IMR-90 (cell line): ENCODE results near the gene CAMTA1.

Experiments used
- BHLHE40 ChIP-seq: fragments of 150-350 bp; IDR thresholded peaks from 2 replicates; pipeline ENCODE4 v1.6.1; 2016; ENCODE audit warnings: mild to moderate bottlenecking, low read depth, low read length
- CEBPB ChIP-seq: IDR thresholded peaks from 2 replicates; pipeline ENCODE4 v1.6.1; 2012; ENCODE audit warnings: low read depth, low read length, improper control_type of control experiment
- CHD1 ChIP-seq: IDR thresholded peaks from 2 replicates; pipeline ENCODE4 v1.6.1; 2012; ENCODE audit warnings: low read depth, low read length, improper control_type of control experiment
- FOS ChIP-seq: fragments of 150-350 bp; IDR thresholded peaks from 2 replicates; pipeline ENCODE4 v1.6.1; 2016; ENCODE audit warnings: low read depth, low read length
- MAFK ChIP-seq: IDR thresholded peaks from 2 replicates; pipeline ENCODE4 v1.6.1; 2012; ENCODE audit warnings: low read depth, low read length, improper control_type of control experiment
- MAZ ChIP-seq: IDR thresholded peaks from 2 replicates; pipeline ENCODE4 v1.6.1; 2012; ENCODE audit warnings: low read depth, mild to moderate bottlenecking, low read length, improper control_type of control experiment, moderate library complexity, borderline replicate concordance
- MXI1 ChIP-seq: IDR thresholded peaks from 2 replicates; pipeline ENCODE4 v1.6.1; 2012; ENCODE audit warnings: low read depth, mild to moderate bottlenecking, low read length, moderate library complexity, borderline replicate concordance
- POLR2A ChIP-seq: IDR thresholded peaks from 2 replicates; pipeline ENCODE4 v1.6.1; 2012; ENCODE audit warnings: mild to moderate bottlenecking, low read depth, low read length
- RAD21 ChIP-seq: IDR thresholded peaks from 2 replicates; pipeline ENCODE4 v1.6.1; 2012; ENCODE audit warnings: low read length, improper control_type of control experiment
- RCOR1 ChIP-seq: IDR thresholded peaks from 2 replicates; pipeline ENCODE4 v1.6.1; 2012; ENCODE audit warnings: mild to moderate bottlenecking, low read length, improper control_type of control experiment; ENCODE audit not compliant: insufficient replicate concordance
- RFX5 ChIP-seq: IDR thresholded peaks from 2 replicates; pipeline ENCODE4 v1.8.0; 2012; ENCODE audit warnings: low read depth, mild to moderate bottlenecking, low read length, moderate library complexity
- SMC3 ChIP-seq: fragments of 150-350 bp; IDR thresholded peaks from 2 replicates; pipeline ENCODE4 v1.6.1; 2016; ENCODE audit warnings: low read depth, mild to moderate bottlenecking, antibody characterized with exemption, low read length, moderate library complexity
- TF ChIP-seq, protein P1 (sequence below): conservative IDR thresholded peaks from 2 replicates; pipeline ENCODE4 v1.5.1; 2012; ENCODE audit warnings: mild to moderate bottlenecking, low read depth, low read length, improper control_type of control experiment
- TF ChIP-seq, protein P2 (sequence below): fragments of 150-350 bp; IDR thresholded peaks from 2 replicates; pipeline ENCODE4 v1.6.1; 2017; ENCODE audit warnings: mild to moderate bottlenecking, antibody characterized with exemption, low read length, low read depth

DNA sequence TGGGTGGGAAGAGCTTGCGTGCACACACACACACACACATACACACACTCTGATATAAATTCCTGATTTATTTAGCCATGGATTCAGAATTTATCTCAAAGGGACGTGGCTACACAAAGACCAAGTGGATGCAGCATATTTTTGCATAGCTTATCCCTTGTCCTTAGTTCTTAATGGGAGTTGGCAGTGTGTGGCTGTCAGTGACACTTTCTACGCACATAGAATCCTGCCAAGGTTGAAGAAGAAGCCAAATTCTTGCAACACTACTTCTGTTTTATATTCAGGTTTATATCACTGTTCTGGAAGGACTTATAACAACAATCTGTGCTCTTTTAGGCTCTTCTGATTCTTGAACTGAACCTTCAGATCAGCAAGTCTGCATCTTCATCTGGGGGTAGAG, 292.7 kb downstream of the CAMTA1 start:
- TF ChIP-seq, protein P1, sequence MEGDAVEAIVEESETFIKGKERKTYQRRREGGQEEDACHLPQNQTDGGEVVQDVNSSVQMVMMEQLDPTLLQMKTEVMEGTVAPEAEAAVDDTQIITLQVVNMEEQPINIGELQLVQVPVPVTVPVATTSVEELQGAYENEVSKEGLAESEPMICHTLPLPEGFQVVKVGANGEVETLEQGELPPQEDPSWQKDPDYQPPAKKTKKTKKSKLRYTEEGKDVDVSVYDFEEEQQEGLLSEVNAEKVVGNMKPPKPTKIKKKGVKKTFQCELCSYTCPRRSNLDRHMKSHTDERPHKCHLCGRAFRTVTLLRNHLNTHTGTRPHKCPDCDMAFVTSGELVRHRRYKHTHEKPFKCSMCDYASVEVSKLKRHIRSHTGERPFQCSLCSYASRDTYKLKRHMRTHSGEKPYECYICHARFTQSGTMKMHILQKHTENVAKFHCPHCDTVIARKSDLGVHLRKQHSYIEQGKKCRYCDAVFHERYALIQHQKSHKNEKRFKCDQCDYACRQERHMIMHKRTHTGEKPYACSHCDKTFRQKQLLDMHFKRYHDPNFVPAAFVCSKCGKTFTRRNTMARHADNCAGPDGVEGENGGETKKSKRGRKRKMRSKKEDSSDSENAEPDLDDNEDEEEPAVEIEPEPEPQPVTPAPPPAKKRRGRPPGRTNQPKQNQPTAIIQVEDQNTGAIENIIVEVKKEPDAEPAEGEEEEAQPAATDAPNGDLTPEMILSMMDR, result no peak
- TF ChIP-seq POLR2A (no peak), RFX5 (no peak), SMC3 (no peak), MAZ (no peak), RAD21 (no peak), CEBPB (no peak), RCOR1 (no peak), MAFK (no peak), FOS (no peak), MXI1 (no peak), CHD1 (no peak), BHLHE40 (no peak)
- TF ChIP-seq, protein P2, sequence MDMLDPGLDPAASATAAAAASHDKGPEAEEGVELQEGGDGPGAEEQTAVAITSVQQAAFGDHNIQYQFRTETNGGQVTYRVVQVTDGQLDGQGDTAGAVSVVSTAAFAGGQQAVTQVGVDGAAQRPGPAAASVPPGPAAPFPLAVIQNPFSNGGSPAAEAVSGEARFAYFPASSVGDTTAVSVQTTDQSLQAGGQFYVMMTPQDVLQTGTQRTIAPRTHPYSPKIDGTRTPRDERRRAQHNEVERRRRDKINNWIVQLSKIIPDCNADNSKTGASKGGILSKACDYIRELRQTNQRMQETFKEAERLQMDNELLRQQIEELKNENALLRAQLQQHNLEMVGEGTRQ, result no peak
